ENCODE results near the gene FAM200C. TPM values are rescaled to one million over a fixed set of nuclear protein-coding genes. Genes with fewer than 3 reads are reported as not detected.
A peak's percentile ranks its signal among the peaks of the same experiment; 100 is the strongest.
"Not testable (repeated sequence)": the region's sequence is repeated elsewhere in the genome, so short reads cannot be mapped to it uniquely, and the experiment has no call there.

The FAM200C gene
- total and polyA plus RNA-seq, 8 donors, result 0.29 to 7.2 (median 1.6) TPM

GRCh38 chr5:160441311-160441781 lies 41.5 kb upstream of the FAM200C start:
- no peak overlapping the region for H3K27ac ChIP-seq
- H3K27me3 ChIP-seq, result no peaks in the 10 kb centered on the region
- intact Hi-C loops (cut with DNase I; ENCODE audit: low total_unique reads), result no loop called here
- WGBS, 5 donors, result 22 to 85% (median 31%) methylated on average over 1 of the region's 1 CpG
- TF ChIP-seq CTCF (IDR thresholded peaks at IDR 0.05), result no peak
- no peak for TF ChIP-seq POLR2AphosphoS5 (IDR thresholded peaks at IDR 0.05)
- TF ChIP-seq EP300 (IDR thresholded peaks at IDR 0.05), result no peak
- no peak for TF ChIP-seq POLR2A (IDR thresholded peaks at IDR 0.05)
- no peak for DNase-seq
- no peaks in the 10 kb centered on the region for H3K36me3 ChIP-seq
- peaks cover 0 to 15% (median 9%) of the 10 kb centered on the region in 4 donors for H3K4me1 ChIP-seq
- H3K4me3 ChIP-seq, result no peak overlapping the region
- no peaks in the 10 kb centered on the region for H3K9me3 ChIP-seq

- peak overlapping the region; percentile 18 to 68 (median 51) for H3K27ac ChIP-seq
- peak; percentile 90 to 94 for DNase-seq
- no peaks in the 10 kb centered on the region for H3K9me3 ChIP-seq
- H3K4me3 ChIP-seq, result peak overlapping the region; percentile 41 to 49 (median 44)
- TF ChIP-seq POLR2AphosphoS5 (IDR thresholded peaks at IDR 0.05), result no peak
- peak in 5 of 7 experiments; percentile 73 to 98 (median 88) for TF ChIP-seq CTCF (IDR thresholded peaks at IDR 0.05)
- no peak for TF ChIP-seq POLR2A (IDR thresholded peaks at IDR 0.05)
- WGBS, 5 donors, result 0 to 1% (median 0%) methylated on average over 10 to 11 of the region's 11 CpGs
- H3K4me1 ChIP-seq, result peaks cover 0 to 15% (median 9%) of the 10 kb centered on the region in 4 donors
- H3K27me3 ChIP-seq, result no peaks in the 10 kb centered on the region
- no peaks in the 10 kb centered on the region for H3K36me3 ChIP-seq
- intact Hi-C loops (cut with DNase I; ENCODE audit: low total_unique reads), result no loop called here
Measured at GRCh38 chr5:160439205-160439600, 39.3 kb upstream of the FAM200C start.

GRCh38 chr5:160438316-160439204 lies 38.7 kb upstream of the FAM200C start:
- H3K4me1 ChIP-seq, result peaks cover 0 to 15% (median 14%) of the 10 kb centered on the region in 4 donors
- DNase-seq, result peak; percentile 52 to 84
- peak in 1 of 3 donors; percentile 1 for TF ChIP-seq POLR2AphosphoS5 (IDR thresholded peaks at IDR 0.05)
- TF ChIP-seq CTCF (IDR thresholded peaks at IDR 0.05), result peak in 5 of 7 experiments; percentile 34 to 63 (median 38)
- no peak for TF ChIP-seq POLR2A (IDR thresholded peaks at IDR 0.05)
- H3K4me3 ChIP-seq, result peak overlapping the region; percentile 41 to 49 (median 44)
- peak overlapping the region; percentile 18 to 68 (median 51) for H3K27ac ChIP-seq
- 0 to 2% (median 2%) methylated on average over 18 of the region's 18 CpGs for WGBS, 5 donors
- no peaks in the 10 kb centered on the region for H3K27me3 ChIP-seq
- intact Hi-C loops (cut with DNase I; ENCODE audit: low total_unique reads), result no loop called here
- H3K36me3 ChIP-seq, result no peaks in the 10 kb centered on the region
- no peaks in the 10 kb centered on the region for H3K9me3 ChIP-seq

- H3K27me3 ChIP-seq, result no peaks in the 10 kb centered on the region
- TF ChIP-seq POLR2AphosphoS5 (IDR thresholded peaks at IDR 0.05), result no peak
- TF ChIP-seq POLR2A (IDR thresholded peaks at IDR 0.05), result no peak
- no peak for TF ChIP-seq EP300 (IDR thresholded peaks at IDR 0.05)
- no peak for TF ChIP-seq CTCF (IDR thresholded peaks at IDR 0.05)
- no peaks in the 10 kb centered on the region for H3K9me3 ChIP-seq
- no peak overlapping the region for H3K27ac ChIP-seq
- no peaks in the 10 kb centered on the region for H3K36me3 ChIP-seq
- intact Hi-C loops (cut with DNase I; ENCODE audit: low total_unique reads), result no loop called here
- no peak for DNase-seq
- H3K4me1 ChIP-seq, result peaks cover 0 to 15% (median 15%) of the 10 kb centered on the region in 4 donors
- no peak overlapping the region for H3K4me3 ChIP-seq
Measured at GRCh38 chr5:160437271-160437670, 37.4 kb upstream of the FAM200C start.

- WGBS, 5 donors, result 36 to 60% (median 43%) methylated on average over 6 of the region's 6 CpGs
- not testable (repeated sequence) for H3K36me3 ChIP-seq
Measured at GRCh38 chr5:160436661-160437060, 36.8 kb upstream of the FAM200C start.

More at GRCh38 chr5:160436661-160437060, 36.8 kb upstream of the FAM200C start:
- H3K4me3 ChIP-seq; H3K27me3 ChIP-seq; DNase-seq; H3K27ac ChIP-seq; H3K9me3 ChIP-seq; intact Hi-C loops (cut with DNase I; ENCODE audit: low total_unique reads): not testable (repeated sequence)
- peaks cover 0 to 15% (median 15%) of the 10 kb centered on the region in 4 donors for H3K4me1 ChIP-seq
